Astrocyte (in vitro differentiated cells and primary cell): ENCODE results near the gene RAVER2.

Experiments
- EZH2 ChIP-seq: IDR thresholded peaks from 2 replicates; pipeline ENCODE4 v1.6.1; 2012; ENCODE audit warnings: mild to moderate bottlenecking, low read length, inconsistent platforms; ENCODE audit not compliant: insufficient read depth
- TF ChIP-seq, protein P1 (sequence below): IDR thresholded peaks from 2 replicates; pipeline ENCODE4 v1.5.1; 2011; ENCODE audit warnings: low read depth, mild to moderate bottlenecking, inconsistent platforms, low read length, moderate library complexity; ENCODE audit not compliant: insufficient read depth

GRCh38 chr1:64811131-64811530 lies 66.3 kb downstream of the RAVER2 start:
- TF ChIP-seq, protein P1, sequence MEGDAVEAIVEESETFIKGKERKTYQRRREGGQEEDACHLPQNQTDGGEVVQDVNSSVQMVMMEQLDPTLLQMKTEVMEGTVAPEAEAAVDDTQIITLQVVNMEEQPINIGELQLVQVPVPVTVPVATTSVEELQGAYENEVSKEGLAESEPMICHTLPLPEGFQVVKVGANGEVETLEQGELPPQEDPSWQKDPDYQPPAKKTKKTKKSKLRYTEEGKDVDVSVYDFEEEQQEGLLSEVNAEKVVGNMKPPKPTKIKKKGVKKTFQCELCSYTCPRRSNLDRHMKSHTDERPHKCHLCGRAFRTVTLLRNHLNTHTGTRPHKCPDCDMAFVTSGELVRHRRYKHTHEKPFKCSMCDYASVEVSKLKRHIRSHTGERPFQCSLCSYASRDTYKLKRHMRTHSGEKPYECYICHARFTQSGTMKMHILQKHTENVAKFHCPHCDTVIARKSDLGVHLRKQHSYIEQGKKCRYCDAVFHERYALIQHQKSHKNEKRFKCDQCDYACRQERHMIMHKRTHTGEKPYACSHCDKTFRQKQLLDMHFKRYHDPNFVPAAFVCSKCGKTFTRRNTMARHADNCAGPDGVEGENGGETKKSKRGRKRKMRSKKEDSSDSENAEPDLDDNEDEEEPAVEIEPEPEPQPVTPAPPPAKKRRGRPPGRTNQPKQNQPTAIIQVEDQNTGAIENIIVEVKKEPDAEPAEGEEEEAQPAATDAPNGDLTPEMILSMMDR = no peak
- TF ChIP-seq EZH2 = no peak
